Astrocyte (in vitro differentiated cells and primary cell): ENCODE results near the gene CACNA1C. TPM values are rescaled to one million over a fixed set of nuclear protein-coding genes. Genes with fewer than 3 reads are reported as not detected.

Source experiments
- DNase-seq: peaks from one replicate; pipeline ENCODE4 v3.0.0-alpha.2; 2010; ENCODE audit warnings: low read depth
- FAIRE-seq: peaks from 2 replicates; lab custom pipeline; 2011; peaks lifted over from hg19 to GRCh38; lab: Jason Lieb, UNC
- H2AFZ ChIP-seq: 2 replicates; pipeline ENCODE4 v1.6.0; 2012; ENCODE audit warnings: low read depth, low read length, inconsistent platforms
- H3K27ac ChIP-seq: 2 replicates; pipeline ENCODE4 v1.5.1; 2011; ENCODE audit warnings: low read depth, low read length, inconsistent platforms
- H3K27me3 ChIP-seq: 2 replicates; pipeline ENCODE4 v1.6.0; 2011; ENCODE audit warnings: low read length, inconsistent platforms; ENCODE audit not compliant: insufficient read depth
- H3K36me3 ChIP-seq: 2 replicates; pipeline ENCODE4 v1.5.1; 2011; ENCODE audit warnings: low read length, inconsistent platforms; ENCODE audit not compliant: insufficient read depth
- H3K4me1 ChIP-seq: 2 replicates; pipeline ENCODE4 v1.5.1; 2011; ENCODE audit warnings: low read length, inconsistent platforms; ENCODE audit not compliant: insufficient read depth
- H3K4me2 ChIP-seq: 2 replicates; pipeline ENCODE4 v1.6.0; 2012; ENCODE audit warnings: low read length, inconsistent platforms
- H3K4me3 ChIP-seq: 2 replicates; pipeline ENCODE4 v1.5.1; 2011; ENCODE audit warnings: low read depth, mild to moderate bottlenecking, low read length, inconsistent platforms; ENCODE audit not compliant: insufficient read depth
- H3K79me2 ChIP-seq: 2 replicates; pipeline ENCODE4 v1.6.0; 2012; ENCODE audit warnings: mild to moderate bottlenecking, low read length, inconsistent platforms; ENCODE audit not compliant: insufficient read depth
- H3K9ac ChIP-seq: 2 replicates; pipeline ENCODE4 v1.6.0; 2012; ENCODE audit warnings: mild to moderate bottlenecking, low read length, inconsistent platforms
- H3K9me3 ChIP-seq: 2 replicates; pipeline ENCODE4 v1.5.1; 2012; ENCODE audit warnings: low read depth, mild to moderate bottlenecking, low read length, inconsistent platforms; ENCODE audit not compliant: insufficient read depth
- H4K20me1 ChIP-seq: 2 replicates; pipeline ENCODE4 v1.6.0; 2012; ENCODE audit warnings: low read length, inconsistent platforms; ENCODE audit not compliant: insufficient read depth
- H3K27ac Mint-ChIP-seq: one replicate; pipeline ENCODE4 v1.8.0; 2021; ENCODE audit warnings: mild to moderate bottlenecking, mixed read lengths; ENCODE audit not compliant: unreplicated experiment
- H3K27me3 Mint-ChIP-seq: one replicate; pipeline ENCODE4 v1.8.0; 2021; ENCODE audit warnings: low read depth, mixed read lengths; ENCODE audit not compliant: unreplicated experiment
- H3K36me3 Mint-ChIP-seq: one replicate; pipeline ENCODE4 v1.8.0; 2021; ENCODE audit warnings: low read depth, mixed read lengths; ENCODE audit not compliant: unreplicated experiment
- H3K4me1 Mint-ChIP-seq: one replicate; pipeline ENCODE4 v1.8.0; 2021; ENCODE audit warnings: low read depth, mixed read lengths; ENCODE audit not compliant: unreplicated experiment
- H3K4me3 Mint-ChIP-seq: one replicate; pipeline ENCODE4 v1.8.0; 2021; ENCODE audit warnings: mild to moderate bottlenecking, moderate library complexity, mixed read lengths; ENCODE audit not compliant: unreplicated experiment
- H3K9me3 Mint-ChIP-seq: one replicate; pipeline ENCODE4 v1.8.0; 2021; ENCODE audit warnings: mild to moderate bottlenecking, mixed read lengths; ENCODE audit not compliant: unreplicated experiment
- CTCF ChIP-seq: IDR thresholded peaks from 2 replicates; pipeline ENCODE4 v1.5.1; 2011; ENCODE audit warnings: low read depth, mild to moderate bottlenecking, inconsistent platforms, low read length, moderate library complexity; ENCODE audit not compliant: insufficient read depth
- EZH2 ChIP-seq: IDR thresholded peaks from 2 replicates; pipeline ENCODE4 v1.6.1; 2012; ENCODE audit warnings: mild to moderate bottlenecking, low read length, inconsistent platforms; ENCODE audit not compliant: insufficient read depth
- total RNA-seq: library from RNA; stranded (reverse); gene quantifications from 2 replicates; pipeline ENCODE4 v1.2.1, GENCODE V29; 2021

Gene CACNA1C
- total RNA-seq, 1 donor from 2014 or later = 2.1 TPM

GRCh38 chr12:2628401-2628800 lies 575.6 kb downstream of the CACNA1C start:
- Mint-ChIP-seq H3K4me3 (no peak overlapping the region), H3K27me3 (peaks cover 15% of the 10 kb centered on the region), H3K27ac (no peak overlapping the region), H3K4me1 (peaks cover 12% of the 10 kb centered on the region), H3K36me3 (no peaks in the 10 kb centered on the region), H3K9me3 (no peaks in the 10 kb centered on the region)
- Histone ChIP-seq H3K27me3 (no peaks in the 10 kb centered on the region), H3K4me1 (no peaks in the 10 kb centered on the region), H3K9ac (no peak overlapping the region), H3K79me2 (no peaks in the 10 kb centered on the region), H3K4me3 (no peak overlapping the region), H3K36me3 (no peaks in the 10 kb centered on the region), H3K9me3 (no peaks in the 10 kb centered on the region), H2AFZ (no peak overlapping the region), H3K27ac (no peak overlapping the region), H3K4me2 (no peak overlapping the region), H4K20me1 (no peaks in the 10 kb centered on the region)
- FAIRE-seq = no peak
- DNase-seq = no peak
- TF ChIP-seq EZH2 (no peak), CTCF (no peak)

DNA sequence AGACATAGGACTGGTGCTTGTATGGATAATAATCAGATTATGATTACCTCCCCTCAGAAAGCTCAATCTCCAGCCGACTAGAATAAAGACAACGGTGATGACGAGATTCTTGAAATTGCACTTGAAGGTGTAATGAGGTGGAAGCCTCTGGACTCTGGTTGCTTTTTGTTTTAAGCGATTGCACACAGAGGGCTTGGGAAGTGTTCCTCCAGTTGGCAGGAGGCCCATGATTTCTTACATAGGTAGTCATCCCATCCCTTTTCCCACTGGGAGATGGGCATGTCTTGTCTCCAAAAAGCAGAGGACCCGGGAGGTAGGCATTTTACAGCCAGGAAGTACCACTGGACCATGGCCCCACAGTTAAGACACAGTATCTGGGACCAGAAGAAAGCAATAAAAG lies 576.3 kb downstream of the CACNA1C start:
- H3K4me3 Mint-ChIP-seq = no peak overlapping the region
- Histone ChIP-seq H3K79me2 (no peaks in the 10 kb centered on the region), H3K4me1 (no peaks in the 10 kb centered on the region), H3K4me3 (no peak overlapping the region), H3K9me3 (no peaks in the 10 kb centered on the region), H2AFZ (no peak overlapping the region), H3K4me2 (no peak overlapping the region), H3K27ac (no peak overlapping the region), H3K36me3 (no peaks in the 10 kb centered on the region), H3K27me3 (no peaks in the 10 kb centered on the region), H4K20me1 (no peaks in the 10 kb centered on the region), H3K9ac (no peak overlapping the region)
- FAIRE-seq = no peak
- H3K27me3 Mint-ChIP-seq = peaks cover 11% of the 10 kb centered on the region
- DNase-seq = no peak
- no peaks in the 10 kb centered on the region for H3K9me3 Mint-ChIP-seq
- peaks cover 12% of the 10 kb centered on the region for H3K4me1 Mint-ChIP-seq
- no peak overlapping the region for H3K27ac Mint-ChIP-seq
- no peaks in the 10 kb centered on the region for H3K36me3 Mint-ChIP-seq
- TF ChIP-seq EZH2 (no peak), CTCF (no peak)

DNA sequence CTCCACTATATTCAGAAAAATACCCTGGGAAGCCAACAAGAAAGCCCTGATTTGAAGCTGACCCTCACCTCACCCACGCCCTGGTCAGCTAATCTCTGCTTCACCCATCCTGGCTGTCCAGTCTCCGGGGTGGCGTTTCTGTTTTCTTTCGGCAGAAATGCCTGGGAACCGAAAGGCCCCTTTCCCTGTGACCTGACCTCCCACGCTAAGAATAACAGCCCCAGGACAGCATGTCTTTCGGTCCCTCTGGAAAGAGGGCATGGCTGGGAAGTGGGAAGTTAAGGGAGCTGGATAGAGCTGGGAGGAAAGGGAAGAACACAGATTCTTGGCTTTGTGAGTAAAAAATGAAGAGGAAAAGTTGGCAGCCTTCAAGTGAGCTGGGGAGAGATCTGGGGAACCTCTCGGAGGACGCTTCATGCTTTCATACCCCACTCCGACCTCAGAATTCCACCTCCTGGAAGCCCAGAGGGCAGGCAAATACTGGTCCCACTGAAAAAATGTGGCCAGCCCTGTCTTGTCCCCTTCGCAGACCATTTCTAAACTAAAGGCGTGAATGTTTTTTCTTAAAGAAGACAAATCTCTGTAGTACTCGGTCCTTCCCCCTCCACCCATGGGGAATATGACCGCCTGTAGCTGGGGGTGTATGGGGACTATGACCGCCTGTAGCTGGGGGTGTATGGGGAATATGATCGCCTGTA lies 579.0 kb downstream of the CACNA1C start:
- FAIRE-seq (no peak), DNase-seq (no peak)
- H2AFZ ChIP-seq = no peak overlapping the region
- H3K27me3 ChIP-seq = no peaks in the 10 kb centered on the region
- H3K4me2 ChIP-seq = no peak overlapping the region
- TF ChIP-seq EZH2 (no peak), CTCF (no peak)
- Mint-ChIP-seq H3K9me3 (peaks cover 2% of the 10 kb centered on the region), H3K27ac (no peak overlapping the region), H3K4me1 (peaks cover 12% of the 10 kb centered on the region), H3K36me3 (no peaks in the 10 kb centered on the region), H3K27me3 (peaks cover 10% of the 10 kb centered on the region), H3K4me3 (no peak overlapping the region)
- H3K9ac ChIP-seq = no peak overlapping the region
- no peaks in the 10 kb centered on the region for H4K20me1 ChIP-seq
- H3K79me2 ChIP-seq = no peaks in the 10 kb centered on the region
- peaks cover 4% of the 10 kb centered on the region for H3K9me3 ChIP-seq
- H3K27ac ChIP-seq = no peak overlapping the region
- no peaks in the 10 kb centered on the region for H3K4me1 ChIP-seq
- H3K36me3 ChIP-seq = no peaks in the 10 kb centered on the region
- H3K4me3 ChIP-seq = no peak overlapping the region
